HG02642 (cell line): Measurements from ENCODE around the gene ASB2.

Experiments used
- ATAC-seq: cut with Tn5 transposase; IDR thresholded peaks from one replicate; pipeline ENCODE4 v1.9.1; 2021; ENCODE audit warnings: mild to moderate bottlenecking; ENCODE audit not compliant: unreplicated experiment, poor library complexity

Gene ASB2

GRCh38 chr14:93964281-93964680 lies 12.1 kb downstream of the ASB2 start:
- ATAC-seq, result no peak

GRCh38 chr14:93963692-93964091 lies 12.7 kb downstream of the ASB2 start:
- ATAC-seq, result no peak

DNA sequence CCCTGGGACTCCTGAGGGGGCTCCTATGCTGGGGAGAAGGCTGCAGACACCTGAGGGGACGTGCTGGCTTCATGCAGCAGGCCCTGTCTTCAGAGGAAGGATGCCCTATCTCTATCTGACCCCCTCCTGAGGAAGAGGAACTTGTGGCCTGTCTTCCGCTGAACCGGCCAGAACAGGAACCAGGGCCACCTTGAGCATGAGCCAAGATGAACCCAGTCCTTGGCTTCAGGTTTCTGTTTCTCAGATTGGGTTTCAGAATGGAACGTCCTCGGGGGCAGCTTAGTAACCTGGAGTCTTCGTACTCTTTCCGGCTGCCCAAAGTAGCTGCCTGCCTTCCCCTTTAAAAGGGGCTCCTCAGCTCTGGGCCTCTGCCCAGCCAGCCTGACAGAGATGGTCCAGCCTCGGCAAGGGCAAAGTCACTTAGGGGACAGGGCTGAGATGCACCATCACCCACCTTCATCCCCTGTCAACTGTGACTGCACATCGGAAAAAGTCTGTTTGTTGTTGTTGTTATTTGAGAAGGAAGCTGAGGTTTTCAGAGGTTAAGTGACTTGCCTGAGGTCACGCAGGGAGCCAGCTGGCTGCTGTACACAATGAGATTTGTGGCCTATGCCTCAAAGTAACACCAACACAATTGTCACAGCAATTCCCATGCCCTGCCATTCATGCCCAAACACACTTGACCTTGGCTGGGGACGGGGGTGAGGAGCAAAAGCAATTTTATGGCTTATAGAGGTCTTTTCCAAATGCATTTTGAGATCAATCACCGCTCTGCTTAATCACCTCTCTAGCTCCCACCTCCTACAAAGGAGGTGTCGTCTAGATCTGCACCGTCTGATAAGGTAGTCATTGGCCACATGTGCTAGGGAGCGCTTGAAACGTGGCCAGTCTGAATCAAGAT lies 13.4 kb downstream of the ASB2 start:
- ATAC-seq, result peak; percentile 52

- ATAC-seq, result no peak
Observed at GRCh38 chr14:93961620-93962019, 14.8 kb downstream of the ASB2 start.

DNA sequence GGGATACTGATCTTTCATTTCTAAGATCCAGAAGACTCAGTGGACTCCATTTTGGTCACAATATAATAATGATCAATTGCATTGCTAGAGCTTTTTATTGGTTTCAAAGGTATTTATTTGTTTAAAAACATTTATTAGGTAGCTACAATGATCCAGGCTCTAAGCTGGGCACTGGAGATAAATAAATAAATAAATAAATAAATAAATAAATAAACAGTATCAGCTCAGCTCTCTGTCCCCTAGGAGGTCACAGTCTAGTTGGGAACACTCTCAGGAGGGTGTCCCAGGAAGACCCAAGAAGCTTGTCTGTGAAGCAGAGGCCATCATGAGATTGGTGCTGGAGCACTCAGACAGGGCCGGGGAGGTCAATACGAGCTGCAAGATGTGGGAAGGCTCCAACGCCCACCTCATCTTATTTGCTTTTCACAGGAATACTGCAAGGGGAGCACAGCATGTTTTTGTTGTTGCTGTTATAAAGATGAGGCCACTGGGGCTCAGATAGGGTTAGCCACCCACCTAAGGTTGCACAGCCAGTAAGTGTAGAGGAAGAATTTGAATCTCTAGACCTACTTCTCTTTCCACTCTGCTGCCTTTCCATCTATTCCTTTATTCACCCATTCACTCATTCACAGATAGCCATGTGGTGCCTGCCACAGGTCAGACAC lies 15.5 kb downstream of the ASB2 start:
- ATAC-seq, result no peak

- no peak for ATAC-seq
Observed at GRCh38 chr14:93960108-93960475, 16.3 kb downstream of the ASB2 start.

- peak; percentile 72 for ATAC-seq
Observed at GRCh38 chr14:93959239-93960107, 16.9 kb downstream of the ASB2 start.

- no peak for ATAC-seq
Observed at GRCh38 chr14:93958567-93959238, 17.7 kb downstream of the ASB2 start.

DNA sequence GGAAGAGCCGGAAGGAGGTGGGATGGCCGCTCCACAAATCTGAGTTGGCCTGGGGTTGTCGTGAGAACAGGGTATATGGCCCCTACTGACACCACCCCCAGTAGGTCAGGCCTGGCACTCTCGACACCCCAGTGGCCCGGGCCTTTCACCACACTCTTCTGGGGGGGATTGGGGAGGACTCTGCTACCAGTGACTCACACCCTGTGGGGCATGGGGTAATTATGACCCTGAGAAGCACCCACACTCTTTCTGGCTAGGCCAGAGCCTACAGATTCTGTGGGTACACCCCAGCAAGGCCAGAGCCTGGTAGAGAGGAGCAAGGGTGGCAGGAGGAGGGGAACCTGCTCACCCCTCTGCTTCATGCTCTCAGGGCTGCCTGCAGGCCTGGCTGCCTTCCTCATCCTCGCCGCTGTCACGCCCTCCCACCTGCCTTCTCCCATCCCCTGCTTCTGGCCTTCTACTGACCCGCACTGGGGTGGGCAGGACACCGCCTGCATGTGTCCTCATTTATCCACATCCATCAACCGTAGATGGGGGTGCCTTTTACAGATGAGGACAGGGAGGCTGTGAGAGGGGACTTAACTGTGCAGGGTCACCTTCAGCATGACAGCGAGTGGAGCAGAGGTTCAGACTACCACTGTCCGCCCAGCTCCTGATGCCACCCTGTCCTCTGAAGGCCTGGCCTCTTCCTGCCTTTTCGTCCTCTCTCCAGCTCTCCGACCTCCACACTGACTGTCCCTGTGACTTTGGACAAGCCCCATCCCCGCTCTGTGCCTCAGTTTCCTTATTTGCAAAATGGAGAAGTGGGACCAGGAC lies 18.4 kb downstream of the ASB2 start:
- no peak for ATAC-seq

DNA sequence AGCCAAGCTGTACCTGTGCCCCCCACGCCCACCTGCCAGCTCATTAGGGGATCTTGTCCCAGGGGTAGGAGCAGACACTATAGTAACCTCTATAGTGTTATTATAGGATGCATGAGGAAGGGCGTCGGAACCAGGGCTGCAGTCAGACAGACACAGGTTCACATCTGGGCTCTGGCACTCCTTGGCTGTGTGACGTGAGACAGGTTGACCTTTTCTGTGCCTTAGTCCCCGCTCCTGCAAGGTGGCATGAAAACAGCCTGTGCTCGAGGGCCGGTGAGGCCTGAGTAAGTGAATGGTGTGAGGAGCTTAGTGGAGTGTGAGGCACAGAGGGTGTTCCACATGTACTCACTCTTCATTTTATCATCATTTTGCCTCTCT lies 19.0 kb downstream of the ASB2 start:
- no peak for ATAC-seq

DNA sequence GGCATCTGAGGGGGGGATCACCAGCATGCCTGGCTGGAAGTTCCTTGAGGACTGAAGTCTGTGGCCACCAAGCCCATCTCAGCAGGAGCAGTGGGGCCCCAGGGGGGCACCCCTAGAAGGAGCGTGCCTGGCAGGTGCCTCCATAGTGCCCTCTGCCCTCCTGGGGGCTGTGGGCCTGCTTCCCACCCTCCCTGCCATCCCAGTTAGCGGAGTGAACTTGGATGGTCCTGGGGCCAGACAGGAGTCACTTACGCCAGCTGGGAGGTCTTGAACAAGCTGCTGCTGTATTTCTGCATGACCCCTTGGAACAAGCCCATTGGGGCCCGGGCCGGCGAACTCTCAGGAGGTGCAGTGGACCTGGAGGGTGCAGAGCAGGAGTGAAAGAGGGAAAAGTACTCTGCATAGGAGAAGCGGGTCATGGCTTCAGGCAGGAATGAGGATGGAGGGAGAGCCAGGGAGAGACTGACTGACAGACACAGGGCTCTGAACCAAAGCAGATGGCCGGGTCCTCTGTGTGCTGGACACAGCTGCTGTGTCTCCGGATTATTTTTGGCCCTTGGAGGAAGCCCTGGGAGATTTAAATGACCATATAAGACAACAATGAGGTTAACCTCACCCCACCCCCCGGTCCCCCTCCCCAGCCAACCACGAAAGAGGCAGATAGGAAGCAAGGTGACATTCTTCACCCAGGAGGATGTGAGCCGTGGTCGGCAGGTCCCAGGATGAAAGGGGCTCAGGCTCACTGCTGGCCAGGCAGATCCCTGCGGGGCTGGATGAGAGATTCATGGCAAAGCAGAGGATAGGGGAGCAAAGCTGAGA lies 19.6 kb downstream of the ASB2 start:
- ATAC-seq, result no peak

DNA sequence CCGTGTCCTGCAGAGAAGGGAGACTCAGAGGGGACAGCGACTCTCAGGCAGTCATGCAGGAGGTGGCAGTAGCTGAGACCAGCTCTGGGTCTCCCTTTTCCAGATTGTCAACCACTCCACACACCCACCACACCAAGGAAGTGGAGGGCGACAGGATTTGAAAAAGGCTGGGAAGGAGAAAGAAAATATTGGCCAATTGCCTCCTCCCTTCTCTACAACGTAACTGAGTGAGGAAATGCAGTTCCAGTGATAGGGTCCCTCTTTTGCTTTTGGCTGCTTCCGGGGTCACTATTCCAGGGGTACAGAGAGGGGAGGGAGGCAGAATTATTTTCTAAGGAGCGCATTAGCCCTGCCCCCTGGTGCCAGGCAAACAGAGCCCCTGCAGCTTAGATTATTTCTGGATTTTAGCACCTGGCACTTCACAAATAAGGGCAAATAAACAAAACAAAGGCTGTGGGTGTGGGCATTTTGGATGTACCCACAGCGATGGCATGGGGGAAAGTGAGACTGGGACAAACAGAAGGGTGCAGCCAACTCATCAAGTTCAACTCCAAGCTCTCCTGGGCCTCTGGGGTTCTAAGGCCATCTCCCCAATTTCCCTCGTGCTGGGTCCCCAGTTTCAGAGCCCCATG lies 20.4 kb downstream of the ASB2 start:
- ATAC-seq, result no peak

GRCh38 chr14:93954900-93955849 lies 21.2 kb downstream of the ASB2 start:
- ATAC-seq, result no peak

DNA sequence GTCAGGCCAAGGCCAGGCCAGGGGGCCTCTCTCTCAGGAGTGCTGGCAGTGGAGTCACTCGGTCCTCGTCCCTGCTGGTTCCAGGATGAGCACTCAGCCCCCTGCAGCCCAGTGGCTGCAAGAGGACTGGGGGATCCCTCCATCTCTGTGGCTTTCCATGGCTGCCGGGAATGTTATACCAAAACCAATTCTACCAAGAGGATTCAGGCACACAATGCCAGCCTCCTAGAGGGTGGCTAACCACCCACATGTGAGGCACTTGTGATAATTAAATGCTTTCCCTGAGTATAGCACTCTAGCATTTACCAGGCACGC lies 21.9 kb downstream of the ASB2 start:
- no peak for ATAC-seq

DNA sequence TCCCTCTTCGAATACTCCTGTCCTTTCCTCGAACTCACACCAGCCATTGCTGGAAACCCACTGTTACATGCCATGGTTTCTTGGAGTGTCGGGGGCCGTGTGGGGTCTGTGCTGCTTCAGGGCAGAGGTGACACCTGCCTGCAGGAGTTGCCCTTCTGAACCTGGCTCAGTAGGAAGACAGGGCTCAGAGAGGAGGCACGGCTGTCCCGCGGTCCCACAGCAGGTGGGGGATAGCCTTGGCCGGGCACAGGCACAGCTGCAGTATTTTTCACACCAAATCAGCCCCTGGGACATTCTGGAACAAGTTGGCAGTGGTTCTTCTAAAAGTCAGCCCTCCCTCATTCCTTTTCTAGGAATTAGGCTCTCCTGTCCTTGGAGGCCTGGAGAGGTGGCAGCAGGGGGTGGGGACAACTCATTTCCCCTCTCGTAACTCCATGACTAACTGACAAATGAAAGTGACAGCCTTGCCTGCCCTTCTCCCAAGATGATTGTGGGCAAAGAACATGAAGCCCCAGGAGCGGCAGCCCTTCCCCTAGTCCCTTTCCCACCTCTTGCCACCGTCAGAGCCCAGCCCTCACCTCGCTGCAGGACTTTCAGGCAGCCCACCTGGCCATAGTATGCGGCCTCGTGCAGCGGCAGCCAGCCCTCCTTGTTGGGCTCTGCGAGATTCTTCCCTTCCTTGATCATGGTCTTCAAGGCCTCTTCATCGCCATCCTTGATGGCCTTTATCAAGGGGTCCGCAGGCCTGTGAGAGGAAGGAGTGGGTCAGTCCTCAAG lies 22.4 kb downstream of the ASB2 start:
- no peak for ATAC-seq

DNA sequence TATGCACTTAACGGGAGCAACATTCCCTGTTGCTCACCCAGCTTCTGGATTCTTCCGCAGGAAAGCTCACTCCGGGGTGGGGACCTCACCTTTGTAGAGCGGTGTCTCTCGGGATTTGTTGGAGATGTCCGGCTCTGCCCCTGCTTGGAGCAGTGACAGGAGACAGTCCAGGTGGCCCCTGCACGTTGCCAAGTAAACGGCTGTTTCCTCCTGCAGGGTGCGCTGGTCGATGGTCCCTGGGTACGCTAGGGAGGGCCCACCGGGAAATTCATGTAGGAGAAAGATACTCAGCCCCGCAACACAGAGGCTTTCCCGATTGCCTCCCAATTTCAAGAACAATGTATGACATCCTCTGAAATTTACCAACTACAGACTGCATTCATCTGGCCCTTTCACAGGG lies 23.1 kb downstream of the ASB2 start:
- no peak for ATAC-seq

GRCh38 chr14:93952829-93953228 lies 23.5 kb downstream of the ASB2 start:
- no peak for ATAC-seq
